ENCODE results near the gene ABCA1.

DNA sequence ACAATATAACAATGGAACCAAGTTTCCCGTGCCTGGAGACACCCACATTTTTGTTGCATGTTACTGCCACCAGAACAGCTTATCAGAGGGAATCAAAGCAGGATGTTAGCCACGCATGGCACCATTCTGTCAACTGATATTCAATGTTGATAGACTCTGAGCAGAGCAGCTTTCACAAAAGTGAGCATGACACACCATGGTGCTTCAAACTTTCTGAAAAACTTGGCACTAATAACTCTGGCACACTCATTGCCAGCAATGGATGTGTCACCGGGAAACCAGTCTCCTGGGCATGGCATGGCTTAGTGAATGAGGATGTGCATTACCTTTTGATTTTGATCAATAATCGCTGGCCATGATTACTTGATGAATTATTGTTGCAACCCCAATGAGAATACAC, 144.4 kb downstream of the ABCA1 start:
- TF ChIP-seq CTCF (IDR thresholded peaks at IDR 0.05) = no peak
- TF ChIP-seq POLR2A (IDR thresholded peaks at IDR 0.05) = no peak

Measured in right lobe of liver (tissue), 4 donors.